ENCODE results near the gene MUSK.
"Not testable (repeated sequence)": the region's sequence is repeated elsewhere in the genome, so short reads cannot be mapped to it uniquely, and the experiment has no call there.

The MUSK gene

GRCh38 chr9:110688329-110688728 is 19.7 kb downstream of the MUSK start:
- no peak for TF ChIP-seq EZH2 (IDR thresholded peaks at IDR 0.05; ENCODE audit: borderline replicate concordance, low read length)
- no peak for TF ChIP-seq CTCF (IDR thresholded peaks at IDR 0.05; ENCODE audit: low read length)
- H2AFZ ChIP-seq (ENCODE audit: low read length): no peak overlapping the region
- no peak overlapping the region for H3K9ac ChIP-seq (ENCODE audit: low read length)
- no peaks in the 10 kb centered on the region for H3K9me3 ChIP-seq (ENCODE audit: low read length)
- H3K27me3 ChIP-seq (ENCODE audit: insufficient read depth, low read length): no peaks in the 10 kb centered on the region
- H3K4me3 ChIP-seq (ENCODE audit: low read depth, low read length, poor library complexity, severe bottlenecking): no peak overlapping the region
- no peaks in the 10 kb centered on the region for H3K9me2 ChIP-seq (ENCODE audit: low read depth, low read length)
- H3F3A ChIP-seq (ENCODE audit: insufficient read depth, low read length): no peaks in the 10 kb centered on the region
- no peaks in the 10 kb centered on the region for H4K20me1 ChIP-seq (ENCODE audit: insufficient read depth, low read length)
- no peak overlapping the region for H3K4me2 ChIP-seq (ENCODE audit: low read length)
- no peaks in the 10 kb centered on the region for H3K4me1 ChIP-seq (ENCODE audit: insufficient read depth, low read length, severe bottlenecking)
- H3K79me2 ChIP-seq (ENCODE audit: insufficient read depth, low read length): no peaks in the 10 kb centered on the region
- H3K36me3 ChIP-seq (ENCODE audit: insufficient read depth, low read length): no peaks in the 10 kb centered on the region
- H3K27ac ChIP-seq (ENCODE audit: low read depth, low read length, poor library complexity, severe bottlenecking): no peak overlapping the region

- Histone ChIP-seq H4K20me1 (ENCODE audit: insufficient read depth, low read length) (no peaks in the 10 kb centered on the region), H3F3A (ENCODE audit: insufficient read depth, low read length) (no peaks in the 10 kb centered on the region), H3K27ac (ENCODE audit: low read depth, low read length, poor library complexity, severe bottlenecking) (no peak overlapping the region), H3K9me2 (ENCODE audit: low read depth, low read length) (no peaks in the 10 kb centered on the region), H3K27me3 (ENCODE audit: insufficient read depth, low read length) (no peaks in the 10 kb centered on the region), H3K9ac (ENCODE audit: low read length) (no peak overlapping the region), H3K79me2 (ENCODE audit: insufficient read depth, low read length) (no peaks in the 10 kb centered on the region), H3K4me3 (ENCODE audit: low read depth, low read length, poor library complexity, severe bottlenecking) (no peak overlapping the region), H3K4me1 (ENCODE audit: insufficient read depth, low read length, severe bottlenecking) (no peaks in the 10 kb centered on the region), H3K9me3 (ENCODE audit: low read length) (no peaks in the 10 kb centered on the region), H3K36me3 (ENCODE audit: insufficient read depth, low read length) (no peaks in the 10 kb centered on the region), H2AFZ (ENCODE audit: low read length) (no peak overlapping the region), H3K4me2 (ENCODE audit: low read length) (no peak overlapping the region)
- TF ChIP-seq EZH2 (IDR thresholded peaks at IDR 0.05; ENCODE audit: borderline replicate concordance, low read length) (no peak), CTCF (IDR thresholded peaks at IDR 0.05; ENCODE audit: low read length) (no peak)
Observed at GRCh38 chr9:110691002-110691549, 22.5 kb downstream of the MUSK start.

- not testable (repeated sequence) for H3F3A ChIP-seq (ENCODE audit: insufficient read depth, low read length); H3K27me3 ChIP-seq (ENCODE audit: insufficient read depth, low read length); H2AFZ ChIP-seq (ENCODE audit: low read length); H3K9me3 ChIP-seq (ENCODE audit: low read length); H3K4me3 ChIP-seq (ENCODE audit: low read depth, low read length, poor library complexity, severe bottlenecking); H3K27ac ChIP-seq (ENCODE audit: low read depth, low read length, poor library complexity, severe bottlenecking); H3K9me2 ChIP-seq (ENCODE audit: low read depth, low read length); H3K36me3 ChIP-seq (ENCODE audit: insufficient read depth, low read length); H3K4me1 ChIP-seq (ENCODE audit: insufficient read depth, low read length, severe bottlenecking); H3K79me2 ChIP-seq (ENCODE audit: insufficient read depth, low read length); H3K9ac ChIP-seq (ENCODE audit: low read length); H4K20me1 ChIP-seq (ENCODE audit: insufficient read depth, low read length); H3K4me2 ChIP-seq (ENCODE audit: low read length)
Observed at GRCh38 chr9:110695846-110696245, 27.3 kb downstream of the MUSK start.

- Histone ChIP-seq H4K20me1 (ENCODE audit: insufficient read depth, low read length) (no peaks in the 10 kb centered on the region), H3K27ac (ENCODE audit: low read depth, low read length, poor library complexity, severe bottlenecking) (no peak overlapping the region), H3K4me2 (ENCODE audit: low read length) (no peak overlapping the region), H3K4me3 (ENCODE audit: low read depth, low read length, poor library complexity, severe bottlenecking) (no peak overlapping the region), H3K36me3 (ENCODE audit: insufficient read depth, low read length) (no peaks in the 10 kb centered on the region), H3K79me2 (ENCODE audit: insufficient read depth, low read length) (no peaks in the 10 kb centered on the region), H3K4me1 (ENCODE audit: insufficient read depth, low read length, severe bottlenecking) (no peaks in the 10 kb centered on the region), H3K27me3 (ENCODE audit: insufficient read depth, low read length) (no peaks in the 10 kb centered on the region), H3K9me3 (ENCODE audit: low read length) (no peaks in the 10 kb centered on the region), H3F3A (ENCODE audit: insufficient read depth, low read length) (no peaks in the 10 kb centered on the region), H2AFZ (ENCODE audit: low read length) (no peak overlapping the region), H3K9ac (ENCODE audit: low read length) (no peak overlapping the region), H3K9me2 (ENCODE audit: low read depth, low read length) (no peaks in the 10 kb centered on the region)
- TF ChIP-seq CTCF (IDR thresholded peaks at IDR 0.05; ENCODE audit: low read length) (no peak), EZH2 (IDR thresholded peaks at IDR 0.05; ENCODE audit: borderline replicate concordance, low read length) (no peak)
Observed at GRCh38 chr9:110700953-110701352, 32.4 kb downstream of the MUSK start.

All from OCI-LY1 (cell line).